ENCODE results near the gene QKI.

QKI gene

GRCh38 chr6:163532526-163533078, 118.1 kb downstream of the QKI start:
- DNase-seq (ENCODE audit: low spot score), result no peak

DNA sequence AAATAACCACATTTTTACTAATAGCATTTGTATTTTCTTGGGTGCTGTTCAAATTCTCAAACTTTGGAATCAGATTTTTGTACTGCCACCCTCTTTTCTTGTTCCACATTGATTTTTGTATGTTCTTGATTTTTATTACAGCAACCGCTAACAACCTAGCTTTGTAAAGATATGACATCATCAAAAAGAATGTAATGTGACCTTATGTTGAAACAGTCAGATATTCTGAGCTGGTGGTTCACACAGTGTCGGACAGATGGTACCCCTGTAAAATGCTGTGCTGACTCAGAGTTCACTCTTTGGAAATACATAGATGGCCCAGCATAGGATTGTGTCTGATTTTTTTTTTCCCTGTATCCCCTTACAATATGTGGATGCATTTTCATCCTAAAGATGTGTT, 118.9 kb downstream of the QKI start:
- no peak for DNase-seq (ENCODE audit: low spot score)

GRCh38 chr6:163536770-163537169, 122.3 kb downstream of the QKI start:
- no peak for DNase-seq (ENCODE audit: low spot score)

- no peak for DNase-seq (ENCODE audit: low spot score)
Measured at GRCh38 chr6:163538331-163538730, 123.8 kb downstream of the QKI start.

- no peak for DNase-seq (ENCODE audit: low spot score)
Measured at GRCh38 chr6:163539101-163539762, 124.7 kb downstream of the QKI start.

DNA sequence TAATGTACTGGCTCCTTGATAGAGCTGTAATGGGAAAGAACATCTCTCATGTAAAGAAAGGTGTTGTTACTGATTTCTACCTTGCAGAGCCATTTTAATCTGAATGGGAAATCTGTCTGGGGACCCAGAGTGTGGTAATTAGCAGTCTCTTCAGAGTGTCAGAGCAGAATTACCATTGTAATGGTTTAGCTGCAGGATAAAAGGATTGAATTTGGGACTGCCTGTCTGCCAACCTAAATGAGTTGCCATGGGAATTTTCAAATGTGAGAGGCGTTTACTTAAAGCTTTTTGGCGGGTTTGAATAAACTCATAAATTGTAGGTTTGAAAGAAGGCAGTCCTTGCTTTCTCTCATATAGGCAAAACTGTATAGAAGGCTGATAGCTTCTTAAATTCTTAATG, 128.8 kb downstream of the QKI start:
- no peak for DNase-seq (ENCODE audit: low spot score)

DNA sequence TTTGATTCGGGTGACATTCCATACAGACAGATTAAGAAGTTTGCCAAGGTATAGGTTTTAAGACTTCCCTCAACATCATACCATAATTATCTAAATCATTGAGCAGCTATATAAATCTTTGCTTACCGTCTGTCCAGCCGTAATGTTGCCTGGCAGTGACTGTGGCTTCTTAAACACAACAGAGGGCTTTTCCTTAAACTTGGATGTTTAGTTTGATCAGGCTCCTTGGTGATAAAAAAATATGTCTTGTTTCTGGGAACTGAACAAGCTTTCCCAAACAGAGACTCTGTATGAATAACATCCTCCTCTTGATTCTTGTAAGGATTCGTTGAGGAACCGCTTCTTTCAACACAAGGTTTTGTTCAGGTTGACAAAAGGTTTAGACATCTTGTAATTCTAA, 130.9 kb downstream of the QKI start:
- DNase-seq (ENCODE audit: low spot score), result no peak

DNA sequence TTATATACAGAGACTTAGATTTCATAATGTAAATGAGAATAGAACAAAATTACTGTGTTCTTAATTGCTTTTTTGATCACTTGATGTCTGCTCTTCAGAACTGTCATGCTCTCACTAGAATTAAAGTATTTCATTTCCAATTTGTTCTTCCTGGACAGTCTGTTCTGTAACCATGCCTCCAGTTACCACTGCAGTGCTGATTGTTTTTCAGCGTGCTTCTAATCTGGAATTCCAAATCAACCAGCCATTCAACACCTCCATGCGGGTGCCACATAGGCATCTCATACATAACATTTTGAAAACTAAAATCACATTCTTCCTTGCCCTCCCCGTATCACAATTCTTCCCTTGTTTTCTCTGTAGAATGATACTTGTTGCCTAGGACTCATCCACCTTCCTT, 132.8 kb downstream of the QKI start:
- no peak for DNase-seq (ENCODE audit: low spot score)

GRCh38 chr6:163548624-163549023, 134.1 kb downstream of the QKI start:
- DNase-seq (ENCODE audit: low spot score), result no peak

DNA sequence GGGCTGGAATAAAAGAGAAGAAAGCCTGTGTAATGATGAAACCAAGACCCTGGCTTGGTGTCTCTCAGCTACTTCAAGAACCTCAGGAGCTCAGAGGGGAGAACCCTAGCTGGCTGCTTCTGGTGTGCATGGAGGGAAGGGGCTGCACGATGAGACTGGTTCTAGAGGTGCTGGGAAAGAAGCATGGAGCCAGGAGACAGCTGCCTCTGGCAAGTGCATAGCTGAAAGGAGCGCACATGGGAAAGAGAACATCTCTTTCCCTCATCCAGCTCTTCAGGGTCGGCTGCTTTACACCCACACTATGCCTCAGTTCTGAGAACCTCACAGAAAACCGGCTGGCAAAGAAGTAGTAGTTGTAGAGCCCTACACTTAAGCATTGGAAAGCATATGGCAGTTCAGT, 139.5 kb downstream of the QKI start:
- DNase-seq (ENCODE audit: low spot score), result no peak

DNA sequence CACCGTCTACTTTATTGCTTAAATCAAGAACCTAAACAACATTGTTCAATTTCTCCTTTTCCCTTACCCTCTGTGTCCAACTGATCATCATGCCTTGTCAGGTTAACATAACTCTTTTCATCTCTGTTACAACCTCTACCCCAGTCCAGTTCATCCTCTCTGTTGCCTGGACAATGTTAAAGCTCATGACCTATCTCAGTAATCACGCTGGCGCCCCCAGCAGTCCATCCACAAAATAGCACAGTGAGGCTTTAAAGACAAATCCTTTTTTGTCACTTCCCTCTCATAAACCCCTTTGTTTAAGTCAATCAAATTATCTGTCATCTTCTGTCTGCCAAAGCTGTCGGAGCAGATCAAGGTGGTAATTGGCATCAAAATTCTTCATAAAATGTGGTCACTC, 140.1 kb downstream of the QKI start:
- DNase-seq (ENCODE audit: low spot score), result peak; percentile 58

DNA sequence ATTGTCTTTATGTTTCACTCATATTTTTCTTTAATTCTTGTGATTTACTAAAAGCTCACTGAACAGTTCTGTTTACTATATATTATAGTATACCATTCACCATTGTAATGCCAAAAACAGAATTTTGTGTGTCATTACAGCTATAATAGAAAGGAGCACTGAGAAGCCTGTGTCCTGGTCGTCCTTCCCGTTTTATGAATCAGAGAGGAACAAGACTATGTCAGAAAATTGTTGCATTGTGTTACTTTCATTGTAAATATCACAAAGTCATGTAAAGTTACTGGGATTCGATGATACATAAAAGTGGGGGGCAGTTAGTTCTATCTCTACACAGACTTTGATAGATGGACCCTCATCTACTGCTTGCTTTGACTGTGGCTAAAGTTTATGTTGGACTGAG, 145.1 kb downstream of the QKI start:
- no peak for DNase-seq (ENCODE audit: low spot score)

DNA sequence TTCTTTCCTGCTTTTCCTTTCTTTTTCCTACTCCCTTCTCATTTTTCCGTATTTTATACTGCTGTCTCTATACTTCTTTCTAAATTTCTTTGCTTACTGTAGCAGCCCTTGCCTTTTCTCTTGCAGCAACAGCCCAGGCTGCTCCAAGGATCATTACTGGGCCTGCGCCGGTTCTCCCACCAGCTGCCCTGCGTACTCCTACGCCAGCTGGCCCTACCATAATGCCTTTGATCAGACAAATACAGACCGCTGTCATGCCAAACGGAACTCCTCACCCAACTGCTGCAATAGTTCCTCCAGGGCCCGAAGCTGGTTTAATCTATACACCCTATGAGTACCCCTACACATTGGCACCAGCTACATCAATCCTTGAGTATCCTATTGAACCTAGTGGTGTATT, 148.8 kb downstream of the QKI start:
- DNase-seq (ENCODE audit: low spot score), result no peak

GRCh38 chr6:163564534-163564933, 150.0 kb downstream of the QKI start:
- DNase-seq (ENCODE audit: low spot score), result no peak

GRCh38 chr6:163565140-163565539, 150.6 kb downstream of the QKI start:
- DNase-seq (ENCODE audit: low spot score), result no peak

DNA sequence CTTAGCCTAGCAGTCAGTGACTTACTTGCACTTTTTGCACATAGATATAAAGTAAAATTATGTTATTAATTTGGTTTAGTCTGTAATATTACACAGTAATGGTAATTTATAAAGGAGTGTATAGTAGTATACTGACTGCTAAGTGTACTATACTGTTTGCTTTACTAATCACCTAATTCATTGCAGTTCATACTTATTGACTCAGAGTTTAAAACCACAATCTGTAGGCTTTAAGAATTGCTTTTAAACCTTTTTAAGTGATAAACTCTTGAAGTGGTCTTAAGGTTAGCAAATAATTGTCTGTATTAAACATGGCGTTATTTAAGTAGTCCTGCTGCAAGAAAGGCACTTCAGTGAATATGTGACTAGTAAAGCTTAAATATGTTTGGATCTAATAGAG, 151.5 kb downstream of the QKI start:
- DNase-seq (ENCODE audit: low spot score), result no peak

DNA sequence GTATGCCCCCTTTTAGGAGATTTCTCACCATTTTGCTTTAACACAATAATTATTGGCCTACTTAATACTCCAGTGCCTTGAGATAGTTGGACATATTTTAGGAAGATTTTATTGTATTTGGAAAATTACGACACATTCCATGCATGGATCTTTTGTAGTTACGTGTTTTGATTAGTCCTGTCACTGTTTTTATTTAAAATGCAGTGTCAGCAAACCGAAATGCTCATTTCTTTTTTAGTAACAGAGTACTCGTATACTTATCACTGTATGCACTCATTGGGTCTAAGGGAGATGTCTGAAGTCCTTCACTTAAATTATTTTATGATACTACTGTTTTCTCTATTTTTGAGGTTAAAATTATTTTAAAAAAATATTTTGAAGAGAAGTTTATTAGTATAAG, 153.8 kb downstream of the QKI start:
- DNase-seq (ENCODE audit: low spot score), result no peak

- peak; percentile 82 for DNase-seq (ENCODE audit: low spot score)
Measured at GRCh38 chr6:163570579-163571231, 156.2 kb downstream of the QKI start.

DNA sequence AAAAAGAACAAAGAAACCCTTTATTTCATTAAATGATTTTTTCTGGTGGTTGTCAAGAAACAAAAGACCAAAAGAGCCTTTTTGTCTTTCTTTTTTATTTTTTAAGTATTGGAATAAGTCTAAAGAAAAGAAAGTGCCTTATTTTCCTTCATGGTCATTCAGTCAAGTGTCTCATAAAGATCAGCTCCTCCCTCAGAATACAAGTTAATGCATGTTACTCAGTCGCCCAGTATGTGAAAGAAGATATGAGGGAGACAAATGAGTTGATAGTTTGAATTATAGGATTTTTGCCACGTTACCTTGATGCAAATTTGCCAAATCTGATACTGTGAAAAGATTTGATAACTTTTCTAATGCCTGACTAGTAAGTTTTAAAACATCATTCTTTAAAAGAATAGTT, 157.2 kb downstream of the QKI start:
- DNase-seq (ENCODE audit: low spot score), result no peak

- DNase-seq (ENCODE audit: low spot score), result no peak
Measured at GRCh38 chr6:163572612-163573011, 158.1 kb downstream of the QKI start.

GRCh38 chr6:163573503-163574179, 159.1 kb downstream of the QKI start:
- peak; percentile 44 for DNase-seq (ENCODE audit: low spot score)

DNA sequence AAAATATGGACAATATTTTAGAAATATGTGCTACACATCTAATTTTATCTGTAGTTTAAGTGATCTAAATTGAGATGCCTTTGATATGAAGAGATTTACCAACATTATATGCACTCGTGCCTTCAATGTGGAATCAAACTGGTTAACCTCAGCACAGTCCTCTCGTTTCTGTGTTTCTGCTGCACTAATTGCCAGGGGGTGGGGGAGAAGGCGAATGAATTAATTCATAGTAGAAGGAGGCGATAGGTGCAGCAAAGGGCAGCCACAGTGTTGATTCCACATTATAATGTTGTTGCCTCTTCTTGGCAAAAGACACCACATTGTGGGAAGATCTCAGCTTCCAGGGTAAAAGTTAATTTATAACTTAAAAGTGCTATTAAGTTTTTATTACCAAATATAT, 161.6 kb downstream of the QKI start:
- peak; percentile 15 for DNase-seq (ENCODE audit: low spot score)

- peak; percentile 49 for DNase-seq (ENCODE audit: low spot score)
Measured at GRCh38 chr6:163577404-163577803, 162.9 kb downstream of the QKI start.

All from pons (tissue), 1 donor.